Activated CD4-positive, alpha-beta T cell treated with anti-CD3 and anti-CD28 coated beads, Interleukin-10, Interleukin-2, amounts not matched to agents 100 ng/mL and 50 ng/mL, durations not matched to agents 16 hours and 8 hours (primary cell): ENCODE measurements around the gene SKA3.

Source experiments
- DNase-seq: peaks from one replicate; pipeline ENCODE4 v3.0.0-alpha.2; 2020

Gene SKA3

GRCh38 chr13:21111546-21111945 is 64.8 kb downstream of the SKA3 start:
- DNase-seq, result no peak

GRCh38 chr13:21109168-21109567 is 67.2 kb downstream of the SKA3 start:
- DNase-seq, result no peak

GRCh38 chr13:21106089-21106488 is 70.3 kb downstream of the SKA3 start:
- no peak for DNase-seq

- DNase-seq, result no peak
Measured at GRCh38 chr13:21104199-21105019, 71.9 kb downstream of the SKA3 start.
